ENCODE data around the gene SLC43A2.

SLC43A2 gene

GRCh38 chr17:1623057-1623630, 5.5 kb downstream of the SLC43A2 start:
- no peak for TF ChIP-seq CTCF (IDR thresholded peaks at IDR 0.05)

GRCh38 chr17:1621273-1621954, 7.2 kb downstream of the SLC43A2 start:
- no peak for TF ChIP-seq CTCF (IDR thresholded peaks at IDR 0.05)

- TF ChIP-seq CTCF (IDR thresholded peaks at IDR 0.05), result no peak
These were observed 8.1 kb downstream of the SLC43A2 start for GRCh38 chr17:1620486-1620885.

GRCh38 chr17:1617620-1618174, 10.9 kb downstream of the SLC43A2 start:
- TF ChIP-seq CTCF (IDR thresholded peaks at IDR 0.05), result no peak

- no peak for TF ChIP-seq CTCF (IDR thresholded peaks at IDR 0.05)
These were observed 12.5 kb downstream of the SLC43A2 start for GRCh38 chr17:1616101-1616500.

- no peak for TF ChIP-seq CTCF (IDR thresholded peaks at IDR 0.05)
These were observed 16.2 kb downstream of the SLC43A2 start for GRCh38 chr17:1612400-1612799.

- no peak for TF ChIP-seq CTCF (IDR thresholded peaks at IDR 0.05)
These were observed 16.9 kb downstream of the SLC43A2 start for GRCh38 chr17:1611715-1612114.
